ENCODE measurements around the gene DDX28. TPM values are rescaled to one million over a fixed set of nuclear protein-coding genes. Genes with fewer than 3 reads are reported as not detected.
"Not testable (repeated sequence)": the region's sequence is repeated elsewhere in the genome, so short reads cannot be mapped to it uniquely, and the experiment has no call there.

DDX28 gene
- total RNA-seq, 1 experiment from 2014 or later = 16.0 TPM

DNA sequence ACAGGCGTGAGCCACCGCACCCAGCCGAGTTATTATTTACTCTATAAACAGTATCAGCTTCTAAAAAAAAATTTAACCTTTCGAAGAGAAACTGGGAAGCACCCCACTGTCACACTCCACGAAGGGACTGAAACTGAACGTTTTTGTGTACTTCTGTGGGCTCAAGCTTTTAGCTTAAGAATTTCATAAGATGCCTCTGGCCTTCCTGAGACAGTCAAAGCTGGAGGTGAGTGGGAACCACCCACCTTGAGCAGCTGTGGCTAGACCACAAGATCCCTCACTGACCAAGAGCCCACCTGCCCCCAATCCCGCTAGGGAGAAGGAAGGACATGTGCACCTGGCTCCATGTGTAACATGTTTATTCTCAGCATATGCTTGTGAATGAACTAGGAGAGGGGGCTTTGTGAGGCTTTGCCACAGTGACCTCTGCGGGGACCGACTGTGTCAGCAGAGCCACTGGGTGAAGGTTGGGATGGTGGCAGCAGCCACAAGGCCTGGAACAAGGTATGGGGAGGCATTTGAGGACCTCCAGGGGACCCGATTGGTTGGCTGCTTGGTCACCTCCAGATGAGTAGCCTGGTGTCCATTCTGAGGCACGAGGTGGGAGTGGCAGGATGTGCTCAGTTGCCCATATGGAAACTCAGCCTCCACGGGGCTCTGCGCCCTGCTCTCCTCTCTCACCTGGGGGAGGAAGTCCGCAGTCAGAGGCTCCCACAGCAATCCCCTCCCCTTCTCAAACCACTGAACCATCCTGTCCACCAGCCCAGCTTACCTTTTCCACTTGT, 47.5 kb downstream of the DDX28 start:
- BruUV-seq (replicated peaks) = no TSS peak
- CTCF ChIA-PET = no interaction called here
- no peak overlapping the region for H3K4me3 ChIP-seq (ENCODE audit: low read depth, low read length, poor library complexity, severe bottlenecking)
- TF ChIP-seq EZH2 (IDR thresholded peaks at IDR 0.05; ENCODE audit: borderline replicate concordance, low read depth, low read length, poor library complexity, severe bottlenecking) = no peak
- TF ChIP-seq, protein P1, sequence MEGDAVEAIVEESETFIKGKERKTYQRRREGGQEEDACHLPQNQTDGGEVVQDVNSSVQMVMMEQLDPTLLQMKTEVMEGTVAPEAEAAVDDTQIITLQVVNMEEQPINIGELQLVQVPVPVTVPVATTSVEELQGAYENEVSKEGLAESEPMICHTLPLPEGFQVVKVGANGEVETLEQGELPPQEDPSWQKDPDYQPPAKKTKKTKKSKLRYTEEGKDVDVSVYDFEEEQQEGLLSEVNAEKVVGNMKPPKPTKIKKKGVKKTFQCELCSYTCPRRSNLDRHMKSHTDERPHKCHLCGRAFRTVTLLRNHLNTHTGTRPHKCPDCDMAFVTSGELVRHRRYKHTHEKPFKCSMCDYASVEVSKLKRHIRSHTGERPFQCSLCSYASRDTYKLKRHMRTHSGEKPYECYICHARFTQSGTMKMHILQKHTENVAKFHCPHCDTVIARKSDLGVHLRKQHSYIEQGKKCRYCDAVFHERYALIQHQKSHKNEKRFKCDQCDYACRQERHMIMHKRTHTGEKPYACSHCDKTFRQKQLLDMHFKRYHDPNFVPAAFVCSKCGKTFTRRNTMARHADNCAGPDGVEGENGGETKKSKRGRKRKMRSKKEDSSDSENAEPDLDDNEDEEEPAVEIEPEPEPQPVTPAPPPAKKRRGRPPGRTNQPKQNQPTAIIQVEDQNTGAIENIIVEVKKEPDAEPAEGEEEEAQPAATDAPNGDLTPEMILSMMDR (conservative IDR thresholded peaks at IDR 0.05; ENCODE audit: low read depth, low read length) = no peak
- H3K9me3 ChIP-seq (ENCODE audit: low read depth, low read length, poor library complexity, severe bottlenecking) = no peaks in the 10 kb centered on the region
- no peaks in the 10 kb centered on the region for H3K4me1 ChIP-seq (ENCODE audit: insufficient read depth, low read length, poor library complexity, severe bottlenecking)
- POLR2A ChIA-PET (ENCODE audit: low non-redundant PET) = no interaction called here
- H3K27ac ChIP-seq (ENCODE audit: low read depth, low read length, poor library complexity, severe bottlenecking) = no peak overlapping the region
- no peaks in the 10 kb centered on the region for H3K27me3 ChIP-seq (replicated peaks; ENCODE audit: insufficient read depth, low read depth, low read length, poor library complexity)
- intact Hi-C loops (cut with micrococcal nuclease; ENCODE audit: unreplicated experiment) = no loop called here
- no peak for DNase-seq (ENCODE audit: low spot score)
- H3K36me3 ChIP-seq (ENCODE audit: insufficient read depth, low read length, poor library complexity, severe bottlenecking) = no peaks in the 10 kb centered on the region

DNA sequence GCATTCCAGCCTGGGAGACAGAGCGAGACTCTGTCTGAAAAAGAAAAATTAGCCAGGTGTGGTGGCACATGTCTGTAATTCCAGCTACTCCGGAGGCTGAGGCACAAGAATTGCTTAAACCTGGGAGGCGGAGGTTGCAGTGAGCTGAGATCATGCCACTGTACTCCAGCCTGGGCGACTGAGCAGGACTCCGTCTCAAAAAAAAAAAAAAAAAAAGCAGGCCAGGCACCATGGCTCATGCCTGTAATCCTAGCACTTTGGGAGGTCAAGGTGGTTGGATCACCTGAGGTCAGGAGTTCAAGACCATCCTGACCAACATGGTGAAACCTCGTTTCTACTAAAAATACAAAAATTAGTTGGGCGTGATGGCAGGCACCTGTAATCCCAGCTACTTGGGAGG, 50.7 kb downstream of the DDX28 start:
- BruUV-seq (replicated peaks); CTCF ChIA-PET: not testable (repeated sequence)

DNA sequence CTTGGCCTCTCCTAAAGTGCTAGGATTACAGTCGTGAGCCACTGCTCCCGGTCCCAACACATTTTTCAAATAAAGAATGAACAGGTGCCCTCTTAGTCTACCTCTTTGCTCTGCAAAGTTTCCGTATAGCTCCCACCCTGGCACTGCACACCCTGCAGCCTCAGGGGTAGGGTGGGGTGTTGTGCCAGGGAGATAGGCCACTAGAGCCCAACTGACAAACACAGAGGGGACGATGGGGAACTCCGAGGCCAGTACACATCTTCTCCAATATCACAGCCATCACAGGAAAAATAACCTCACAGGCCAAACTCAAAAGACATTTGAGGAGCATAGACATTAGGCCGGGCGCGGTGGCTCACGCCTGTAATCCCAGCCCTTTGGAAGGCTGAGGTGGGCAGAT, 51.9 kb downstream of the DDX28 start:
- no TSS peak for BruUV-seq (replicated peaks)
- Histone ChIP-seq H3K27me3 (replicated peaks; ENCODE audit: insufficient read depth, low read depth, low read length, poor library complexity) (no peaks in the 10 kb centered on the region), H3K36me3 (ENCODE audit: insufficient read depth, low read length, poor library complexity, severe bottlenecking) (no peaks in the 10 kb centered on the region), H3K9me3 (ENCODE audit: low read depth, low read length, poor library complexity, severe bottlenecking) (no peaks in the 10 kb centered on the region), H3K4me3 (ENCODE audit: low read depth, low read length, poor library complexity, severe bottlenecking) (no peak overlapping the region), H3K27ac (ENCODE audit: low read depth, low read length, poor library complexity, severe bottlenecking) (no peak overlapping the region), H3K4me1 (ENCODE audit: insufficient read depth, low read length, poor library complexity, severe bottlenecking) (peaks cover 19% of the 10 kb centered on the region)
- CTCF ChIA-PET = no interaction called here
- intact Hi-C loops (cut with micrococcal nuclease; ENCODE audit: unreplicated experiment) = no loop called here
- no peak for DNase-seq (ENCODE audit: low spot score)
- POLR2A ChIA-PET (ENCODE audit: low non-redundant PET) = no interaction called here
- no peak for TF ChIP-seq EZH2 (IDR thresholded peaks at IDR 0.05; ENCODE audit: borderline replicate concordance, low read depth, low read length, poor library complexity, severe bottlenecking)
- TF ChIP-seq, protein P1 (conservative IDR thresholded peaks at IDR 0.05; ENCODE audit: low read depth, low read length) = no peak

More for the DNA sequence above, 50.7 kb downstream of the DDX28 start:
- H3K4me3 ChIP-seq (ENCODE audit: low read depth, low read length, poor library complexity, severe bottlenecking); intact Hi-C loops (cut with micrococcal nuclease; ENCODE audit: unreplicated experiment); H3K27ac ChIP-seq (ENCODE audit: low read depth, low read length, poor library complexity, severe bottlenecking); DNase-seq (ENCODE audit: low spot score); H3K9me3 ChIP-seq (ENCODE audit: low read depth, low read length, poor library complexity, severe bottlenecking); POLR2A ChIA-PET (ENCODE audit: low non-redundant PET); H3K36me3 ChIP-seq (ENCODE audit: insufficient read depth, low read length, poor library complexity, severe bottlenecking); H3K27me3 ChIP-seq (replicated peaks; ENCODE audit: insufficient read depth, low read depth, low read length, poor library complexity); H3K4me1 ChIP-seq (ENCODE audit: insufficient read depth, low read length, poor library complexity, severe bottlenecking): not testable (repeated sequence)

Other genes with a start within 250 kb of the DDX28 start
- 27.1 and 28.0 TPM in 2 replicates for gene RANBP10, start 216.7 kb downstream of the DDX28 start, total RNA-seq (2021)
- gene TSNAXIP1, start 216.3 kb downstream of the DDX28 start, total RNA-seq (2021) = 1.0 and 1.6 TPM in 2 replicates
- gene THAP11, start 180.9 kb downstream of the DDX28 start, total RNA-seq (2021) = 46.6 and 48.9 TPM in 2 replicates
- 197 and 217 TPM in 2 replicates for gene NUTF2, start 176.3 kb downstream of the DDX28 start, total RNA-seq (2021)
- 52.9 and 62.3 TPM in 2 replicates for gene CENPT, start 175.5 kb downstream of the DDX28 start, total RNA-seq (2021)
- 99.6 and 99.9 TPM in 2 replicates for gene EDC4, start 150.2 kb downstream of the DDX28 start, total RNA-seq (2021)
- gene NRN1L, start 138.3 kb downstream of the DDX28 start, total RNA-seq (2021) = 0.58 and 0.59 TPM in 2 replicates
- 24.2 and 27.4 TPM in 2 replicates for gene PSKH1, start 130.0 kb downstream of the DDX28 start, total RNA-seq (2021)
- gene CTRL, start 91.4 kb downstream of the DDX28 start, total RNA-seq (2021) = 2.9 and 3.2 TPM in 2 replicates
- 21.6 and 24.8 TPM in 2 replicates for gene PSMB10, start 86.4 kb downstream of the DDX28 start, total RNA-seq (2021)
- gene LCAT, start 79.1 kb downstream of the DDX28 start, total RNA-seq (2021) = 15.5 and 17.6 TPM in 2 replicates
- 41.9 and 47.6 TPM in 2 replicates for gene SLC12A4, start 54.6 kb downstream of the DDX28 start, total RNA-seq (2021)
- gene DPEP3, start 42.7 kb downstream of the DDX28 start, total RNA-seq (2021) = not detected in 2 replicates
- gene DPEP2, start 23.7 kb downstream of the DDX28 start, total RNA-seq (2021) = not detected in 2 replicates
- gene DPEP2NB, start 7.3 kb downstream of the DDX28 start, total RNA-seq (2021) = not detected in 2 replicates
- 19.7 and 23.5 TPM in 2 replicates for gene DUS2, start 52 bp upstream of the DDX28 start, total RNA-seq (2021)
- gene NFATC3, start 62.1 kb upstream of the DDX28 start, total RNA-seq (2021) = 53.7 and 56.0 TPM in 2 replicates
- gene ESRP2, start 212.9 kb upstream of the DDX28 start, total RNA-seq (2021) = 0.19 and 0.35 TPM in 2 replicates
- 6.8 and 8.1 TPM in 2 replicates for gene PLA2G15, start 222.1 kb upstream of the DDX28 start, total RNA-seq (2021)
- gene SLC7A6, start 241.3 kb upstream of the DDX28 start, total RNA-seq (2021) = 43.6 and 58.7 TPM in 2 replicates